ENCODE data around the gene COL13A1.

Gene COL13A1

DNA sequence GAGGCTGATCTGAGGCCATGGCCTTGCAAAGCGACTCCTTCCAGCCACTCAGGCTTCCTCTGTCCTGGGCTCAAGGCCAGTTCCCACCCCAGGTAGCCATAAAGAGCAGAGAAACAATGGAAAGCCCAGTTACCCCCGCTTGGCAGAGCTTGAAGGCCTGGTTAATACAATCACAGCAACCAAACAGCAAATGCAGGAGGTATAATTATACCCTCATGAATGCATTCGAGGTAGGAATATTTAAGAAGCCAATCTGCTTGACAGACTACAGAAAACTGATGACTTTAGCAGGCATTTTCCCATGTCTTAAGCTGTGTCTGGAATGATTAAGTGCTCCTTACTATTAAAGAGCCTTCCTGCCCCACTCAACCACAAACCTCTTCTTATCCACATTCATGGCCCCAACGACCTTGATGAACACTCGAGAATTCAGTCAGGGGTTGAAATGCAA, 136.9 kb downstream of the COL13A1 start:
- Mint-ChIP-seq H3K4me3 (no peak overlapping the region), H3K4me1 (ENCODE audit: low read depth) (no peaks in the 10 kb centered on the region), H3K36me3 (ENCODE audit: low read depth) (no peaks in the 10 kb centered on the region), H3K27me3 (ENCODE audit: low read depth) (no peaks in the 10 kb centered on the region), H3K9me3 (no peaks in the 10 kb centered on the region), H3K27ac (no peak overlapping the region)

- no peaks in the 10 kb centered on the region for H3K9me3 Mint-ChIP-seq
- H3K27ac Mint-ChIP-seq = no peak overlapping the region
- H3K4me3 Mint-ChIP-seq = no peak overlapping the region
- H3K27me3 Mint-ChIP-seq (ENCODE audit: low read depth) = no peaks in the 10 kb centered on the region
- H3K36me3 Mint-ChIP-seq (ENCODE audit: low read depth) = no peaks in the 10 kb centered on the region
- no peaks in the 10 kb centered on the region for H3K4me1 Mint-ChIP-seq (ENCODE audit: low read depth)
These were observed 137.4 kb downstream of the COL13A1 start for GRCh38 chr10:69939061-69939460.

DNA sequence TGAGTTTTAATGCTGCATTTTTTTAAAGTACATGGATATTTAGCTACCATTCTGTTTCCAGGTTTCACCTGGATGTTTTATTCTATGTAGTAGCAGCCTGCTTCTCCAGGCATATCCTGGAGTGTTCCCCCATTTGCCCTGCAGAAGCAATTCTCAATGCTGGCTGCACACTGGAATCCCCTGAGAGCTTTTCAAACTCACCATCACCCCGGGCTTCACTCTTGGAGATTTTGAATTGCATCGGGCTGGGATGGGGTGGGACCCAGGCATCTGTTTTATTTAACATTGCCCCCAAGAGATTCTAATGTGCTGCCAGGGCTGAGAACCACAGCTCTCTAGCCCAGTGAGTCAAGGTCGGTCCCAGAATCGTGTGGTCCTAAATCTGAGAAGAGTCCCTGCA, 137.8 kb downstream of the COL13A1 start:
- Mint-ChIP-seq H3K36me3 (ENCODE audit: low read depth) (no peaks in the 10 kb centered on the region), H3K4me3 (no peak overlapping the region), H3K27ac (no peak overlapping the region), H3K27me3 (ENCODE audit: low read depth) (no peaks in the 10 kb centered on the region), H3K9me3 (no peaks in the 10 kb centered on the region), H3K4me1 (ENCODE audit: low read depth) (no peaks in the 10 kb centered on the region)

DNA sequence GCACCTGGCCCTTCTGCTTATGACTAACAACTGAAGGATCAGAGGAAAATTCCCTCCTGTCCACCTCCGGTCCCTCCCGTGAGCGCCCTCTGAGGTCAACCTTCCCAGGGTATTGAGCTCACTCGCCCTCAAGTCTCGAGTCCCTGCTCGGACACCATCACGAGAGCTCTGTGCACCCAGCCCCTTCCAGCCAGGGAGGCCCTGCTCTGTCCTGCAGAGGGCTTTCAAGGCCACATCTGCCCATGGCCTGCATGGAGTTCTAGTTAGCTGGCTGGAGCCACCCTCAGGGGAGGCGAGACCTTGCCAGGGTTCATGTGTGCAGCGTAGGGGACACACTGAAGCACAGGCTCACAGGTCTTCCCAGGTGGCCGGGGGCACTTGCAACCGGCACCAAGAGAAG, 140.0 kb downstream of the COL13A1 start:
- Mint-ChIP-seq H3K4me1 (ENCODE audit: low read depth) (no peaks in the 10 kb centered on the region), H3K36me3 (ENCODE audit: low read depth) (no peaks in the 10 kb centered on the region), H3K9me3 (no peaks in the 10 kb centered on the region), H3K27ac (no peak overlapping the region), H3K4me3 (no peak overlapping the region), H3K27me3 (ENCODE audit: low read depth) (no peaks in the 10 kb centered on the region)

- no peak overlapping the region for H3K4me3 Mint-ChIP-seq
- no peaks in the 10 kb centered on the region for H3K27me3 Mint-ChIP-seq (ENCODE audit: low read depth)
These were observed 141.7 kb downstream of the COL13A1 start for GRCh38 chr10:69943292-69943820.

GRCh38 chr10:69944761-69945160, 143.1 kb downstream of the COL13A1 start:
- Mint-ChIP-seq H3K36me3 (ENCODE audit: low read depth) (no peaks in the 10 kb centered on the region), H3K9me3 (no peaks in the 10 kb centered on the region), H3K4me3 (no peak overlapping the region), H3K4me1 (ENCODE audit: low read depth) (no peaks in the 10 kb centered on the region), H3K27ac (no peak overlapping the region), H3K27me3 (ENCODE audit: low read depth) (no peaks in the 10 kb centered on the region)

More at GRCh38 chr10:69943292-69943820, 141.7 kb downstream of the COL13A1 start:
- Mint-ChIP-seq H3K36me3 (ENCODE audit: low read depth) (no peaks in the 10 kb centered on the region), H3K27ac (no peak overlapping the region), H3K4me1 (ENCODE audit: low read depth) (no peaks in the 10 kb centered on the region), H3K9me3 (no peaks in the 10 kb centered on the region)

GRCh38 chr10:69948261-69948660, 146.6 kb downstream of the COL13A1 start:
- Mint-ChIP-seq H3K27me3 (ENCODE audit: low read depth) (peaks cover 3% of the 10 kb centered on the region), H3K4me1 (ENCODE audit: low read depth) (no peaks in the 10 kb centered on the region), H3K36me3 (ENCODE audit: low read depth) (no peaks in the 10 kb centered on the region), H3K9me3 (no peaks in the 10 kb centered on the region), H3K4me3 (no peak overlapping the region), H3K27ac (no peak overlapping the region)

- H3K9me3 Mint-ChIP-seq = no peaks in the 10 kb centered on the region
- peaks cover 3% of the 10 kb centered on the region for H3K27me3 Mint-ChIP-seq (ENCODE audit: low read depth)
- no peak overlapping the region for H3K27ac Mint-ChIP-seq
These were observed 148.1 kb downstream of the COL13A1 start for GRCh38 chr10:69949770-69950169.

DNA sequence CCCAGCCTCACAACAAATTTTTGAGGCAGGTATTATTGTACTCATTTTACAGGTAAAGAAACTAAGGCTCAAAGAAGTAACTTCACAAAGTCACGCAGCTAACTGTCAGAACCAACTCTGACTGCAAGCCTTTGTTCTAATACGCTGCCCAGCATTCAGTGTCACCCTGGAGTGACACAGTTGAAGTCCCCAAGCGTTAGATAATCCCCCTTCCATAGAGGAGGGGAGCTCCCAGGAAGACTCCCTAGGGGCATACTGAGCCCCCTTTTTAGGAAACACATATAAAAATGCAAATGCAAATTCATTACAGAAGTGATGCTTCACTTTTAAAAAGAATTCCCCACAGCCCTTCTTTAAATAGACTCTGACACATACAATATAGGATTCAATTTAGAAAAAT, 150.0 kb downstream of the COL13A1 start:
- no peaks in the 10 kb centered on the region for H3K9me3 Mint-ChIP-seq
- peaks cover 3% of the 10 kb centered on the region for H3K27me3 Mint-ChIP-seq (ENCODE audit: low read depth)
- H3K36me3 Mint-ChIP-seq (ENCODE audit: low read depth) = no peaks in the 10 kb centered on the region
- H3K4me1 Mint-ChIP-seq (ENCODE audit: low read depth) = no peaks in the 10 kb centered on the region
- H3K4me3 Mint-ChIP-seq = no peak overlapping the region
- H3K27ac Mint-ChIP-seq = no peak overlapping the region

More at GRCh38 chr10:69949770-69950169, 148.1 kb downstream of the COL13A1 start:
- Mint-ChIP-seq H3K36me3 (ENCODE audit: low read depth) (no peaks in the 10 kb centered on the region), H3K4me1 (ENCODE audit: low read depth) (no peaks in the 10 kb centered on the region), H3K4me3 (no peak overlapping the region)

- H3K4me1 Mint-ChIP-seq (ENCODE audit: low read depth) = no peaks in the 10 kb centered on the region
- no peaks in the 10 kb centered on the region for H3K36me3 Mint-ChIP-seq (ENCODE audit: low read depth)
- no peak overlapping the region for H3K27ac Mint-ChIP-seq
- no peak overlapping the region for H3K4me3 Mint-ChIP-seq
- no peaks in the 10 kb centered on the region for H3K9me3 Mint-ChIP-seq
- H3K27me3 Mint-ChIP-seq (ENCODE audit: low read depth) = peaks cover 3% of the 10 kb centered on the region
These were observed 150.5 kb downstream of the COL13A1 start for GRCh38 chr10:69952069-69952800.

DNA sequence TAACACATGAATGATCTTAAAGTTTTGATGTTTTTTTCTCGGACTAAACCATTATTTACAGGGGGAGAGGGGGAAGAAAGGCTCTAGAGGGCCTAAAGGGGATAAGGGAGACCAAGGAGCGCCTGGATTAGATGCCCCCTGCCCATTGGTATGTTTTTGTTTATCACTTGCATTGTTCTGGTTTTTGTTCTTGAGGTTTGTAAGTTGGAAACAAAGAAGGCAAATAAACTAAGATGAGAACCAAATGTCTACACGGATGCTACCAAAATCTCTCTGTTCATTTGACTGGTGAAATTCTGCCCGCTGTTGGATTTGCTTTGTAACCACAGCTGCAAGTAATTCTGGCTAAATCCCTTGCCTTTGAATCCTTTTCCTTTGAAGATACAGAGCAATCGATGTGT, 151.1 kb downstream of the COL13A1 start:
- H3K36me3 Mint-ChIP-seq (ENCODE audit: low read depth) = no peaks in the 10 kb centered on the region
- H3K27me3 Mint-ChIP-seq (ENCODE audit: low read depth) = peaks cover 3% of the 10 kb centered on the region
- H3K9me3 Mint-ChIP-seq = no peaks in the 10 kb centered on the region
- H3K4me1 Mint-ChIP-seq (ENCODE audit: low read depth) = no peaks in the 10 kb centered on the region
- no peak overlapping the region for H3K27ac Mint-ChIP-seq
- no peak overlapping the region for H3K4me3 Mint-ChIP-seq

GRCh38 chr10:69953851-69954250, 152.1 kb downstream of the COL13A1 start:
- no peaks in the 10 kb centered on the region for H3K36me3 Mint-ChIP-seq (ENCODE audit: low read depth)
- H3K4me3 Mint-ChIP-seq = no peak overlapping the region
- H3K27me3 Mint-ChIP-seq (ENCODE audit: low read depth) = peaks cover 8% of the 10 kb centered on the region
- no peaks in the 10 kb centered on the region for H3K9me3 Mint-ChIP-seq
- no peaks in the 10 kb centered on the region for H3K4me1 Mint-ChIP-seq (ENCODE audit: low read depth)
- no peak overlapping the region for H3K27ac Mint-ChIP-seq

GRCh38 chr10:69955211-69955805, 153.6 kb downstream of the COL13A1 start:
- H3K27me3 Mint-ChIP-seq (ENCODE audit: low read depth) = peaks cover 8% of the 10 kb centered on the region
- H3K27ac Mint-ChIP-seq = no peak overlapping the region
- H3K4me1 Mint-ChIP-seq (ENCODE audit: low read depth) = no peaks in the 10 kb centered on the region
- H3K9me3 Mint-ChIP-seq = no peaks in the 10 kb centered on the region
- H3K4me3 Mint-ChIP-seq = no peak overlapping the region
- no peaks in the 10 kb centered on the region for H3K36me3 Mint-ChIP-seq (ENCODE audit: low read depth)

DNA sequence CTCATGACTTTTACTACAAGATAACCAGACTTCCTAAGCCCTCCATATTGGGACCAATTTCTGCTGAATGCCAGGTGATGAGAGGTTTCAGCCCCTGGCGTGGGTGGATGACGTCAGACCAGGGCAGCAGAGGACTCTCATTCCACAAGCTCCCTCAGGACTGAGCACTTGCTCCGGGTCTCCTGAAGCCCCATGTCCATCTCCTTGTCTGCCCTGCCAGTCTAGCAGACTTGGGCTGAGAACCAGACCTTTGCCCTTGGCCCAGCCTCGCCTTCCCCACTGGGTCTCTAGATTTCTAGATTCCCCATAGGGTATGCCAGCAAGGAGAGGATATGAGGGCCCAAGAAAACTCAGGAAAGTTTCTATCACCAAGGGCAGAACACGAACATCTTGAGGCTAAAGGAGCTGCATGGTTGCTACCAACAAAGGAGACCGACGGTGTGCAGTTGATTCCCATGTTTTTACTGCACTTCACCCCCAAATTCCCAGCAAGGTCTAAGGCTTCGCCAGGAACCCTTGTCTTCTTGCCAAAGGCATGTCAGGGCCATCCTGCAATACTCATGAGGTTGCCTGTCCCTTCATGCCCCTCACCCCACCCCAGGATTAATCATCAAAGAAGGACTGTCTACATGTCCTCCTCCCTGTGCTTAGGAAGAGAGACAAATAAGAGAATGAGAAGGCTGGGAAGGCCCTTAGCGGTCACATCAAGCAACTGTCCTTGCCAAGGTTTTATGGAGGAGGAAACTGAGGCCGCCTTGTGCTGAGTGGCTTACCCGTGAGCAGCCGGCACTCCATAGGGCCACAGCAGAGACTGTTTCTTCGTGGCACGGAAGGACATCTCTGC, 154.4 kb downstream of the COL13A1 start:
- H3K4me3 Mint-ChIP-seq = no peak overlapping the region
- H3K9me3 Mint-ChIP-seq = no peaks in the 10 kb centered on the region
- H3K4me1 Mint-ChIP-seq (ENCODE audit: low read depth) = no peaks in the 10 kb centered on the region
- H3K36me3 Mint-ChIP-seq (ENCODE audit: low read depth) = no peaks in the 10 kb centered on the region
- H3K27me3 Mint-ChIP-seq (ENCODE audit: low read depth) = peaks cover 8% of the 10 kb centered on the region
- no peak overlapping the region for H3K27ac Mint-ChIP-seq

All from T-helper 1 cell treated with Interleukin-12 subunit alpha and Interleukin-12 subunit beta and Interleukin-4 antibody, amounts not matched to agents 30 μg/mL and 1 μg/mL, for 36 hours (primary cell).